Measurements from ENCODE around the gene ALOX12.
"Not testable (repeated sequence)": the region's sequence is repeated elsewhere in the genome, so short reads cannot be mapped to it uniquely, and the experiment has no call there.

Gene ALOX12

GRCh38 chr17:6995500-6996255 is at the start of gene ALOX12:
ALOX12 (plus strand) TSS chr17:6996049; CDS start chr17:6996118, 69 bp downstream.
- DNase-seq (ENCODE audit: low read depth in 2 of 2) = no peak

- no peak for DNase-seq (ENCODE audit: low read depth in 2 of 2)
Observed at GRCh38 chr17:6947745-6948144, 48.1 kb upstream of the ALOX12 start.

GRCh38 chr17:6948562-6948961 is 47.3 kb upstream of the ALOX12 start:
- peak in 1 of 2 experiments; percentile 3 for DNase-seq (ENCODE audit: low read depth in 2 of 2)

GRCh38 chr17:6948976-6949375 is 46.9 kb upstream of the ALOX12 start:
- no peak for DNase-seq (ENCODE audit: low read depth in 2 of 2)

GRCh38 chr17:6950938-6951337 is 44.9 kb upstream of the ALOX12 start:
- not testable (repeated sequence) for DNase-seq (ENCODE audit: low read depth in 2 of 2)

GRCh38 chr17:6953689-6954088 is 42.2 kb upstream of the ALOX12 start:
- no peak for DNase-seq (ENCODE audit: low read depth in 2 of 2)

GRCh38 chr17:6959700-6960099 is 36.1 kb upstream of the ALOX12 start:
- DNase-seq (ENCODE audit: low read depth in 2 of 2) = no peak

GRCh38 chr17:6969323-6969726 is 26.5 kb upstream of the ALOX12 start:
- DNase-seq (ENCODE audit: low read depth in 2 of 2) = no peak

GRCh38 chr17:6970992-6971391 is 24.9 kb upstream of the ALOX12 start:
- no peak for DNase-seq (ENCODE audit: low read depth in 2 of 2)

GRCh38 chr17:6979440-6979839 is 16.4 kb upstream of the ALOX12 start:
- not testable (repeated sequence) for DNase-seq (ENCODE audit: low read depth in 2 of 2)

- DNase-seq (ENCODE audit: low read depth in 2 of 2) = no peak
Observed at GRCh38 chr17:6981426-6981825, 14.4 kb upstream of the ALOX12 start.

GRCh38 chr17:6985266-6985665 is 10.6 kb upstream of the ALOX12 start:
- DNase-seq (ENCODE audit: low read depth in 2 of 2) = no peak

- no peak for DNase-seq (ENCODE audit: low read depth in 2 of 2)
Observed at GRCh38 chr17:6986676-6987075, 9.2 kb upstream of the ALOX12 start.

GRCh38 chr17:6989779-6990178 is 6.1 kb upstream of the ALOX12 start:
- DNase-seq (ENCODE audit: low read depth in 2 of 2) = no peak

- DNase-seq (ENCODE audit: low read depth in 2 of 2) = not testable (repeated sequence)
Observed at GRCh38 chr17:6993613-6994056, 2.2 kb upstream of the ALOX12 start.

- no peak for DNase-seq (ENCODE audit: low read depth in 2 of 2)
Observed at GRCh38 chr17:6994118-6994598, 1.7 kb upstream of the ALOX12 start.

GRCh38 chr17:6994666-6995256 is 1.1 kb upstream of the ALOX12 start:
- no peak for DNase-seq (ENCODE audit: low read depth in 2 of 2)

GRCh38 chr17:6996256-6997011 is 585 bp downstream of the ALOX12 start:
- DNase-seq (ENCODE audit: low read depth in 2 of 2) = no peak

GRCh38 chr17:6997171-6997570 is 1.3 kb downstream of the ALOX12 start:
- no peak for DNase-seq (ENCODE audit: low read depth in 2 of 2)

- no peak for DNase-seq (ENCODE audit: low read depth in 2 of 2)
Observed at GRCh38 chr17:6998855-6999508, 3.1 kb downstream of the ALOX12 start.

GRCh38 chr17:7001318-7001961 is 5.6 kb downstream of the ALOX12 start:
- peak in 1 of 2 experiments; percentile 40 for DNase-seq (ENCODE audit: low read depth in 2 of 2)
